HG03432 (cell line): ENCODE results near the gene SAMD1.

Experiments used
- ATAC-seq: cut with Tn5 transposase; IDR thresholded peaks from one replicate; pipeline ENCODE4 v1.9.1; 2021; ENCODE audit warnings: mild to moderate bottlenecking, moderate library complexity; ENCODE audit not compliant: unreplicated experiment

SAMD1 gene

GRCh38 chr19:14089662-14090508 is 666 bp downstream of the SAMD1 start:
- no peak for ATAC-seq

GRCh38 chr19:14089412-14089661 is 1.2 kb downstream of the SAMD1 start:
- ATAC-seq = no peak

GRCh38 chr19:14088634-14089411 is 1.7 kb downstream of the SAMD1 start:
- ATAC-seq = no peak

GRCh38 chr19:14086098-14086497 is 4.5 kb downstream of the SAMD1 start:
- no peak for ATAC-seq

- ATAC-seq = no peak
Measured at GRCh38 chr19:14085309-14085995, 5.1 kb downstream of the SAMD1 start, which contains the start of gene C19orf67. C19orf67 (minus strand) TSS chr19:14085783; CDS start chr19:14085627, 156 bp downstream.

- ATAC-seq = no peak
Measured at GRCh38 chr19:14082675-14082960, 7.9 kb downstream of the SAMD1 start.

GRCh38 chr19:14081797-14082674 is 8.5 kb downstream of the SAMD1 start:
- peak; percentile 15 for ATAC-seq

- peak; percentile 81 for ATAC-seq
Measured at GRCh38 chr19:14080887-14081796, 9.4 kb downstream of the SAMD1 start.

- no peak for ATAC-seq
Measured at GRCh38 chr19:14078411-14078810, 12.1 kb downstream of the SAMD1 start.

- ATAC-seq = no peak
Measured at GRCh38 chr19:14073925-14074838, 16.4 kb downstream of the SAMD1 start.

- ATAC-seq = peak; percentile 59
Measured at GRCh38 chr19:14073261-14073924, 17.2 kb downstream of the SAMD1 start.

GRCh38 chr19:14072535-14073260 is 17.9 kb downstream of the SAMD1 start, which contains the start of gene MISP3:
MISP3 (plus strand) TSS chr19:14072786; CDS start chr19:14073310, 524 bp downstream.
- peak; percentile 24 for ATAC-seq

GRCh38 chr19:14070268-14071050 is 20.1 kb downstream of the SAMD1 start:
- no peak for ATAC-seq

- ATAC-seq = no peak
Measured at GRCh38 chr19:14066134-14066533, 24.4 kb downstream of the SAMD1 start.

- no peak for ATAC-seq
Measured at GRCh38 chr19:14063105-14063504, 27.4 kb downstream of the SAMD1 start.

- no peak for ATAC-seq
Measured at GRCh38 chr19:14062558-14062855, 28.0 kb downstream of the SAMD1 start.
